GM18951 (cell line): ENCODE measurements around the gene CLEC9A.

Experiments used
- POLR2A ChIP-seq: IDR thresholded peaks from 4 replicates; pipeline ENCODE4 v1.6.1; 2011; ENCODE audit warnings: mild to moderate bottlenecking; ENCODE audit not compliant: insufficient read length, insufficient read depth; ENCODE audit errors: extremely low read depth
- in situ Hi-C: fragments of 300-500 bp; cut with MboI; formaldehyde crosslinking; loops from one replicate; pipeline ENCODE4 v1.12.0; 2022; ENCODE audit warnings: low sequenced_read_pairs, mixed read lengths, inconsistent platforms; ENCODE audit not compliant: unreplicated experiment

Gene CLEC9A

DNA sequence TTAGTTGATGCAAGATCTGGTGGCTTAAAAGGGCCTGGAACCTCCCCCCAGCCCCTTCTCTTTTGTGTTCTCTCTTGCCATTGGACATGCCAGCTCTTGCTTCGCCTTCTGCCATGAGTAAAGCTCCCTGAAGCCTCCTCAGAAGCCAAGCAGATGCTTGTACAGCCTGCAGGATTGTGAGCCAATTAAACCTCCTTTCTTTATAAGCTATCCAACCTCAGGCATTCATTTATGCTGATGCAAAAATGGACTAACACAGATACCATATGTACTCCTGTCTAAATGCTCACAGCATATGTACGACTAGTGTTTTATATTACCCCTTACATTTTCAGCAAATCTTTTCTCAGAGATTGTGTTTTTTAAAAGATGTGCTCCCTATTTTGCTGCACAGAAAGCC is 41.6 kb downstream of the CLEC9A start:
- in situ Hi-C loops = no loop called here
- TF ChIP-seq POLR2A = no peak

DNA sequence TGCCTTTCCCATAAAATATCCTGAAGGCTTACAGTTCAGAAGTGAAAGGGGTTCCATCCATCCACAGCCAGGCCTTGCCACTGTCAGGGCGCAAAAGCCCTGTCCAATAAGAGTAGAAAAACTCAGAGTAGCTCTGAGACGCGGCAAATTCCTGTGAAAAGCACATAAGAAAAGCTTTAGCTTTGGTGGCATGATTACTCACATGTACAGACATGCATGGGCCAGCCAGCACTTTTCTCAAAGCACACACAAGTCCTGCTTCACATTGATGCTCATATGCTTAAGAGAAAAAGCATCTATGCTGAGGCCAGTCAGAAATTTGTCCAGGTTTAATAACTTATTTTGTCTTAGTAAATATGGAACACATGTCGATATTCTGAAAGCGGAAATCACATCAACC is 42.8 kb downstream of the CLEC9A start:
- in situ Hi-C loops = no loop called here
- TF ChIP-seq POLR2A = no peak

- in situ Hi-C loops = no loop called here
- TF ChIP-seq POLR2A = no peak
Observed at GRCh38 chr12:10075451-10075850, 45.0 kb downstream of the CLEC9A start.

GRCh38 chr12:10082117-10082874 is 51.8 kb downstream of the CLEC9A start:
- in situ Hi-C loops = no loop called here

DNA sequence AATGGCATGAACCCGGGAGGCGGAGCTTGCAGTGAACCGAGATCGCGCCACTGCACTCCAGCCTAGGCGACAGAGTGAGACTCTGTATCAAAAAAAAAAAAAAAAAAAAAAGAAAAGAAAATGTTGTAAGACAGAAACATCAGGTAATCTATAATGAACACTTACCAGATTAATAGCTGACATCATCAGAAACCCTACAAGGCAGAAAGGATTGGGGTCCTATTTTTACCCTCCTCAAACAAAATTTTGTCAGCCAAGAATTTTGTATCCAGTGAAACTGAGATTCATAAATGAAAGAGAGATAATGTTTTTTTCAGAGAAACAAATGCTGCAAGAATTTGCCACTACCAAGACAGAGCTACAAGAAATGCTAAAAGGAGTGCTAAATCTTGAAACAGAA is 54.3 kb downstream of the CLEC9A start:
- in situ Hi-C loops = no loop called here
- no peak for TF ChIP-seq POLR2A

More at GRCh38 chr12:10082117-10082874, 51.8 kb downstream of the CLEC9A start:
- TF ChIP-seq POLR2A = no peak

- no peak for TF ChIP-seq POLR2A
- in situ Hi-C loops = no loop called here
Observed at GRCh38 chr12:10086387-10086786, 55.9 kb downstream of the CLEC9A start.

GRCh38 chr12:10088031-10088430 is 57.5 kb downstream of the CLEC9A start:
- in situ Hi-C loops = no loop called here
- TF ChIP-seq POLR2A = no peak

GRCh38 chr12:10088955-10089900 is 58.7 kb downstream of the CLEC9A start:
- in situ Hi-C loops = no loop called here
- TF ChIP-seq POLR2A = no peak

GRCh38 chr12:10094646-10095395 is 64.3 kb downstream of the CLEC9A start:
- in situ Hi-C loops = no loop called here
- TF ChIP-seq POLR2A = no peak

- TF ChIP-seq POLR2A = no peak
- in situ Hi-C loops = no loop called here
Observed at GRCh38 chr12:10095971-10096370, 65.5 kb downstream of the CLEC9A start.

GRCh38 chr12:10097521-10097920 is 67.0 kb downstream of the CLEC9A start:
- in situ Hi-C loops = no loop called here

DNA sequence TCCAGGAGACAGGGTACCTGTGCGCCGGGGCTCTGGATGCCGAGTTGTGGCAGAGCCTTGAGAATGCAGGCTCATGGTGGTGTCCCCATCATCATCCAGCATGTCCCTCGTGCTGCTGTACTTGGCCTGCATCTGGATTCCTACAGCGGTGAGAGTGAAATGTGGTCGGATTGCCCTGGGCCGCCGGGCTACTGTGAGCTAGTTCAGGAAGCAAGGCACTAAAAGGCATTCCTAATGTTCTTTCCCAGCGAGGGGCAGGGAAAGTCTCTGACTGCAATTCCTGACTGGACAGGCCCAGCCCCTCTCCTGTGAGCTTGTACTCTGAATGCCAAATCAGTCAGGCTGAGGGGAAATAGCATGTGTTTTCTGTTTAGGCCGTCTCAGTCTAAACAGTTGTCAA is 68.3 kb downstream of the CLEC9A start, which contains the start of gene CLEC1A:
CLEC1A (minus strand) TSS at position 195 of the 400 bp plus-strand sequence; CDS start at position 132, 63 bp downstream.
- no peak for TF ChIP-seq POLR2A
- in situ Hi-C loops = no loop called here

More at GRCh38 chr12:10097521-10097920, 67.0 kb downstream of the CLEC9A start:
- no peak for TF ChIP-seq POLR2A

- TF ChIP-seq POLR2A = no peak
- in situ Hi-C loops = no loop called here
Observed at GRCh38 chr12:10101042-10101579, 70.6 kb downstream of the CLEC9A start.

DNA sequence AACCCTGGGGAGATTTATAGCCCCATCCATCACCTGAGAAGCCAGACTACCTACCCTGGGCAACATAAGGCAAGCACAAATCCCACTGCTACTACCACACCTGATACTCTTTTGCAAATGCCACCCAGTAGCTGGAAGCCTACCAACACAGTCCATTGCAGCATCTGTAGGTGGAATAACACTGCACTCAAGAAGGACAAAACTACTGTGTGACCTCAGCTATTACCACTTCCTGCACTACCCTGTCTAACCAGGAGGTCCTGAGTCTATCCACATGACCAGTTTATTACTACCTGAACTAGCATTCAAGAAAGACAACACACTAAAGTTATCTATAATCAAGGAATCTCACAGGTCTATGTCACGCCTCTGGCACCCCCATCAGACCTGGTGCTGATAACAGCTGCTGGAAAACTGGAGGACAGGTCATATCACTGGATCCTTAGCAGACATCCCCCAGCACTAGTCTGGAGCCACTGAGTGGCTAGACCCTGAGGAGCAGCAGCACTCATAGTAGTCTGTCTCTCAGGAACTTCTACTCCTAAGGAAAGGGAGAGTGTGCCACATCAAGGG is 71.3 kb downstream of the CLEC9A start:
- in situ Hi-C loops = no loop called here
- no peak for TF ChIP-seq POLR2A
